A549 (cell line): ENCODE measurements around the gene EFNB2.

Experiments
- CTCF ChIP-seq: fragments of >200 bp; sonication (Bioruptor Twin); formaldehyde crosslinking; IDR thresholded peaks from 3 replicates; pipeline ENCODE4 v1.5.1; 2016
- EP300 ChIP-seq, 2 experiments: fragments of >200 bp; sonication (Bioruptor Twin); formaldehyde crosslinking; IDR thresholded peaks; 2 replicates in 1 of 2; 3 replicates in 1 of 2; pipeline ENCODE4 v1.6.1; 2016 to 2017
- JUNB ChIP-seq: fragments of >200 bp; sonication (Bioruptor Twin); formaldehyde crosslinking; IDR thresholded peaks from 2 replicates; pipeline ENCODE4 v1.6.1; 2016
- MAX ChIP-seq: IDR thresholded peaks from 2 replicates; pipeline ENCODE4 v1.6.1; 2012
- POLR2AphosphoS2 ChIP-seq: conservative IDR thresholded peaks from 2 replicates; pipeline ENCODE4 v1.6.1; 2012; ENCODE audit warnings: low read length, improper control_type of control experiment, inconsistent platforms
- RAD21 ChIP-seq, 2 experiments: fragments of >200 bp in 1 of 2; sonication (Bioruptor Twin) in 1 of 2; formaldehyde crosslinking in 1 of 2; IDR thresholded peaks in 1 of 2; conservative IDR thresholded peaks in 1 of 2; 2 replicates in 1 of 2; 3 replicates in 1 of 2; pipeline ENCODE4 v1.6.1; 2012 to 2018; ENCODE audit warnings: inconsistent platforms in 1 of 2
- RFX5 ChIP-seq: fragments of 450-650 bp; IDR thresholded peaks from 2 replicates; pipeline ENCODE4 v1.7.1; 2014; ENCODE audit warnings: antibody characterized with exemption, mild to moderate bottlenecking, moderate library complexity
- RNF2 ChIP-seq: fragments of 200-600 bp; sonication (generic); IDR thresholded peaks from 2 replicates; pipeline ENCODE4 v1.6.1; 2016; ENCODE audit warnings: low read depth, mild to moderate bottlenecking, antibody characterized with exemption, moderate library complexity, borderline replicate concordance
- SMC3 ChIP-seq: fragments of >200 bp; sonication (Bioruptor Twin); formaldehyde crosslinking; IDR thresholded peaks from 3 replicates; pipeline ENCODE4 v1.6.1; 2018; ENCODE audit warnings: inconsistent platforms

GRCh38 chr13:106560821-106561220, 25.4 kb upstream of the EFNB2 start:
- TF ChIP-seq RAD21 (conservative IDR thresholded peaks at IDR 0.05 in 1 of 2, IDR thresholded peaks at IDR 0.05 in 1 of 2) (no peak), CTCF (no peak), EP300 (IDR thresholded peaks at IDR 0.05) (no peak), RFX5 (no peak), SMC3 (no peak), POLR2AphosphoS2 (no peak), JUNB (no peak), RNF2 (no peak), MAX (no peak)
